ENCODE data around the gene PIK3AP1.
"Not testable (repeated sequence)": the region's sequence is repeated elsewhere in the genome, so short reads cannot be mapped to it uniquely, and the experiment has no call there.

The PIK3AP1 gene

GRCh38 chr10:96578022-96578421 lies 142.3 kb downstream of the PIK3AP1 start:
- DNase-seq (ENCODE audit: low read depth): no peak

GRCh38 chr10:96577069-96577468 lies 143.2 kb downstream of the PIK3AP1 start:
- DNase-seq (ENCODE audit: low read depth): no peak

- DNase-seq (ENCODE audit: low read depth): no peak
These were observed 143.9 kb downstream of the PIK3AP1 start for GRCh38 chr10:96576277-96576980.

- not testable (repeated sequence) for DNase-seq (ENCODE audit: low read depth)
These were observed 145.8 kb downstream of the PIK3AP1 start for GRCh38 chr10:96574564-96574963.

- no peak for DNase-seq (ENCODE audit: low read depth)
These were observed 147.3 kb downstream of the PIK3AP1 start for GRCh38 chr10:96573036-96573435.

GRCh38 chr10:96570983-96571964 lies 149.0 kb downstream of the PIK3AP1 start:
- DNase-seq (ENCODE audit: low read depth): no peak

- DNase-seq (ENCODE audit: low read depth): no peak
These were observed 149.8 kb downstream of the PIK3AP1 start for GRCh38 chr10:96570511-96570910.

GRCh38 chr10:96568402-96568801 lies 151.9 kb downstream of the PIK3AP1 start:
- DNase-seq (ENCODE audit: low read depth): no peak

GRCh38 chr10:96565774-96566173 lies 154.5 kb downstream of the PIK3AP1 start:
- DNase-seq (ENCODE audit: low read depth): peak; percentile 40

- DNase-seq (ENCODE audit: low read depth): no peak
These were observed 159.1 kb downstream of the PIK3AP1 start for GRCh38 chr10:96560966-96561887.

GRCh38 chr10:96560489-96560888 lies 159.8 kb downstream of the PIK3AP1 start:
- DNase-seq (ENCODE audit: low read depth): no peak

- no peak for DNase-seq (ENCODE audit: low read depth)
These were observed 164.3 kb downstream of the PIK3AP1 start for GRCh38 chr10:96556003-96556402.

- DNase-seq (ENCODE audit: low read depth): no peak
These were observed 165.0 kb downstream of the PIK3AP1 start for GRCh38 chr10:96555330-96555729.

- DNase-seq (ENCODE audit: low read depth): no peak
These were observed 171.7 kb downstream of the PIK3AP1 start for GRCh38 chr10:96548589-96548988.

- not testable (repeated sequence) for DNase-seq (ENCODE audit: low read depth)
These were observed 174.8 kb downstream of the PIK3AP1 start for GRCh38 chr10:96545558-96545957.

All from non-pigmented ciliary epithelial cell (primary cell).